K562 (cell line): ENCODE data around the gene FAM171A1. TPM values are rescaled to one million over a fixed set of nuclear protein-coding genes. Genes with fewer than 3 reads are reported as not detected.

Experiments used
- DEAF1 ChIP-seq: fragments of 450-650 bp; formaldehyde crosslinking; IDR thresholded peaks from 2 replicates; pipeline ENCODE4 v1.4.0; 2020; ENCODE audit warnings: mild to moderate bottlenecking, moderate library complexity
- ESRRB ChIP-seq: fragments of 250-450 bp; sonication (Bioruptor Pico); IDR thresholded peaks from 2 replicates; pipeline ENCODE4 v1.5.0; 2020; ENCODE audit warnings: mild to moderate bottlenecking, moderate library complexity, borderline replicate concordance
- FOXJ2 ChIP-seq: fragments of 200-800 bp; sonication (Bioruptor generic); IDR thresholded peaks from 2 replicates; pipeline ENCODE4 v1.6.1; 2016; ENCODE audit warnings: missing genetic modification characterization, missing compliant biosample characterization
- MAX ChIP-seq: sonication (generic); formaldehyde crosslinking; IDR thresholded peaks from 2 replicates; pipeline ENCODE4 v1.9.0; 2022; ENCODE audit warnings: mild to moderate bottlenecking, missing genetic modification reagents
- NCOA2 ChIP-seq, 2 experiments: fragments of 450-650 bp; IDR thresholded peaks; 2 replicates each; pipeline ENCODE4 v1.6.1; 2018; ENCODE audit warnings: mild to moderate bottlenecking in 2 of 2, moderate library complexity in 1 of 2; ENCODE audit not compliant: partially characterized antibody in 2 of 2
- NELFE ChIP-seq: IDR thresholded peaks from 2 replicates; pipeline ENCODE4 v1.6.1; 2011; ENCODE audit warnings: mild to moderate bottlenecking; ENCODE audit not compliant: insufficient read depth, insufficient read length
- PHF21A ChIP-seq: fragments of 450-650 bp; IDR thresholded peaks from 2 replicates; pipeline ENCODE4 v1.6.1; 2017; ENCODE audit warnings: low read depth, borderline replicate concordance
- SNRNP70 ChIP-seq: fragments of 200-400 bp; formaldehyde crosslinking; optimal IDR thresholded peaks from 2 replicates; pipeline ENCODE3; 2017; ENCODE audit warnings: low read depth, low read length
- polyA plus RNA-seq, 8 experiments: library from polyadenylated mRNA; depleted of rRNA in 4 of 8; stranded (reverse) in 5 of 8; unstranded in 3 of 8; fragments of >200 nt; fragmentation: Nextera tagmentation in 2 of 8; fragmentation: Illumina TruSeq in 1 of 8; extraction: Ambion mirVana in 2 of 8; extraction: Trizol in 1 of 8; gene quantifications; 2 replicates each; pipeline versions ENCODE4 v1.2.1 to v1.2.3, GENCODE V29; 2011 to 2014; ENCODE audit warnings: inconsistent platforms in 1 of 8, missing spikeins in 1 of 8
- total RNA-seq, 7 experiments: library from RNA; depleted of rRNA in 6 of 7; stranded (reverse); fragments of >200 nt in 6 of 7; fragmentation: Illumina TruSeq in 2 of 7; extraction: Trizol in 2 of 7; gene quantifications; 2 replicates each; pipeline versions ENCODE4 v1.2.1 to v1.2.3, GENCODE V29; 2011 to 2021; ENCODE audit warnings: low replicate concordance in 1 of 7
- TF ChIP-seq, protein P1 (sequence below): fragments of 250-450 bp; sonication (Bioruptor Pico); IDR thresholded peaks from 2 replicates; pipeline ENCODE4 v1.4.0; 2020
- TF ChIP-seq, protein P2 (sequence below), 2 experiments: fragments of 450-650 bp in 1 of 2; sonication (generic) in 1 of 2; formaldehyde crosslinking in 1 of 2; IDR thresholded peaks; 2 replicates each; pipeline versions ENCODE4 v1.7.1 to v1.9.0; 2016 to 2022; ENCODE audit warnings: inconsistent platforms in 1 of 2, mild to moderate bottlenecking in 1 of 2, missing genetic modification reagents in 1 of 2

FAM171A1 gene
- total and polyA plus RNA-seq, 9 of the 15 experiments (the other 6 are each of a cell fraction or from before 2014, with no cell fraction given), result 0.51 to 8.2 (median 4.8) TPM

- TF ChIP-seq PHF21A (no peak), NELFE (no peak), DEAF1 (CRISPR knock-in tag) (no peak), FOXJ2 (no peak), NCOA2 (IDR thresholded peaks at IDR 0.05; ENCODE audit: partially characterized antibody in 2 of 2) (no peak), ESRRB (no peak), SNRNP70 (no peak), MAX (CRISPR knock-in tag) (peak; percentile 76)
- TF ChIP-seq, protein P1, sequence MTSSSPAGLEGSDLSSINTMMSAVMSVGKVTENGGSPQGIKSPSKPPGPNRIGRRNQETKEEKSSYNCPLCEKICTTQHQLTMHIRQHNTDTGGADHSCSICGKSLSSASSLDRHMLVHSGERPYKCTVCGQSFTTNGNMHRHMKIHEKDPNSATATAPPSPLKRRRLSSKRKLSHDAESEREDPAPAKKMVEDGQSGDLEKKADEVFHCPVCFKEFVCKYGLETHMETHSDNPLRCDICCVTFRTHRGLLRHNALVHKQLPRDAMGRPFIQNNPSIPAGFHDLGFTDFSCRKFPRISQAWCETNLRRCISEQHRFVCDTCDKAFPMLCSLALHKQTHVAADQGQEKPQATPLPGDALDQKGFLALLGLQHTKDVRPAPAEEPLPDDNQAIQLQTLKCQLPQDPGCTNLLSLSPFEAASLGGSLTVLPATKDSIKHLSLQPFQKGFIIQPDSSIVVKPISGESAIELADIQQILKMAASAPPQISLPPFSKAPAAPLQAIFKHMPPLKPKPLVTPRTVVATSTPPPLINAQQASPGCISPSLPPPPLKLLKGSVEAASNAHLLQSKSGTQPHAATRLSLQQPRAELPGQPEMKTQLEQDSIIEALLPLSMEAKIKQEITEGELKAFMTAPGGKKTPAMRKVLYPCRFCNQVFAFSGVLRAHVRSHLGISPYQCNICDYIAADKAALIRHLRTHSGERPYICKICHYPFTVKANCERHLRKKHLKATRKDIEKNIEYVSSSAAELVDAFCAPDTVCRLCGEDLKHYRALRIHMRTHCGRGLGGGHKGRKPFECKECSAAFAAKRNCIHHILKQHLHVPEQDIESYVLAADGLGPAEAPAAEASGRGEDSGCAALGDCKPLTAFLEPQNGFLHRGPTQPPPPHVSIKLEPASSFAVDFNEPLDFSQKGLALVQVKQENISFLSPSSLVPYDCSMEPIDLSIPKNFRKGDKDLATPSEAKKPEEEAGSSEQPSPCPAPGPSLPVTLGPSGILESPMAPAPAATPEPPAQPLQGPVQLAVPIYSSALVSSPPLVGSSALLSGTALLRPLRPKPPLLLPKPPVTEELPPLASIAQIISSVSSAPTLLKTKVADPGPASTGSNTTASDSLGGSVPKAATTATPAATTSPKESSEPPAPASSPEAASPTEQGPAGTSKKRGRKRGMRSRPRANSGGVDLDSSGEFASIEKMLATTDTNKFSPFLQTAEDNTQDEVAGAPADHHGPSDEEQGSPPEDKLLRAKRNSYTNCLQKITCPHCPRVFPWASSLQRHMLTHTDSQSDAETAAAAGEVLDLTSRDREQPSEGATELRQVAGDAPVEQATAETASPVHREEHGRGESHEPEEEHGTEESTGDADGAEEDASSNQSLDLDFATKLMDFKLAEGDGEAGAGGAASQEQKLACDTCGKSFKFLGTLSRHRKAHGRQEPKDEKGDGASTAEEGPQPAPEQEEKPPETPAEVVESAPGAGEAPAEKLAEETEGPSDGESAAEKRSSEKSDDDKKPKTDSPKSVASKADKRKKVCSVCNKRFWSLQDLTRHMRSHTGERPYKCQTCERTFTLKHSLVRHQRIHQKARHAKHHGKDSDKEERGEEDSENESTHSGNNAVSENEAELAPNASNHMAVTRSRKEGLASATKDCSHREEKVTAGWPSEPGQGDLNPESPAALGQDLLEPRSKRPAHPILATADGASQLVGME (CRISPR knock-in tag), result no peak
- TF ChIP-seq, protein P2, sequence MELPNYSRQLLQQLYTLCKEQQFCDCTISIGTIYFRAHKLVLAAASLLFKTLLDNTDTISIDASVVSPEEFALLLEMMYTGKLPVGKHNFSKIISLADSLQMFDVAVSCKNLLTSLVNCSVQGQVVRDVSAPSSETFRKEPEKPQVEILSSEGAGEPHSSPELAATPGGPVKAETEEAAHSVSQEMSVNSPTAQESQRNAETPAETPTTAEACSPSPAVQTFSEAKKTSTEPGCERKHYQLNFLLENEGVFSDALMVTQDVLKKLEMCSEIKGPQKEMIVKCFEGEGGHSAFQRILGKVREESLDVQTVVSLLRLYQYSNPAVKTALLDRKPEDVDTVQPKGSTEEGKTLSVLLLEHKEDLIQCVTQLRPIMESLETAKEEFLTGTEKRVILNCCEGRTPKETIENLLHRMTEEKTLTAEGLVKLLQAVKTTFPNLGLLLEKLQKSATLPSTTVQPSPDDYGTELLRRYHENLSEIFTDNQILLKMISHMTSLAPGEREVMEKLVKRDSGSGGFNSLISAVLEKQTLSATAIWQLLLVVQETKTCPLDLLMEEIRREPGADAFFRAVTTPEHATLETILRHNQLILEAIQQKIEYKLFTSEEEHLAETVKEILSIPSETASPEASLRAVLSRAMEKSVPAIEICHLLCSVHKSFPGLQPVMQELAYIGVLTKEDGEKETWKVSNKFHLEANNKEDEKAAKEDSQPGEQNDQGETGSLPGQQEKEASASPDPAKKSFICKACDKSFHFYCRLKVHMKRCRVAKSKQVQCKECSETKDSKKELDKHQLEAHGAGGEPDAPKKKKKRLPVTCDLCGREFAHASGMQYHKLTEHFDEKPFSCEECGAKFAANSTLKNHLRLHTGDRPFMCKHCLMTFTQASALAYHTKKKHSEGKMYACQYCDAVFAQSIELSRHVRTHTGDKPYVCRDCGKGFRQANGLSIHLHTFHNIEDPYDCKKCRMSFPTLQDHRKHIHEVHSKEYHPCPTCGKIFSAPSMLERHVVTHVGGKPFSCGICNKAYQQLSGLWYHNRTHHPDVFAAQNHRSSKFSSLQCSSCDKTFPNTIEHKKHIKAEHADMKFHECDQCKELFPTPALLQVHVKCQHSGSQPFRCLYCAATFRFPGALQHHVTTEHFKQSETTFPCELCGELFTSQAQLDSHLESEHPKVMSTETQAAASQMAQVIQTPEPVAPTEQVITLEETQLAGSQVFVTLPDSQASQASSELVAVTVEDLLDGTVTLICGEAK (IDR thresholded peaks at IDR 0.05), result 0 out of 2 replicates have a peak, but pooled peaks have one; percentile 19
- TF ChIP-seq, protein P2 (CRISPR knock-in tag; IDR thresholded peaks at IDR 0.05), result no peak
These were observed 202.8 kb downstream of the FAM171A1 start, which contains the start of gene NMT2 (continued) for GRCh38 chr10:15168291-15168785.
